ENCODE measurements around the gene PALM2AKAP2.

GRCh38 chr9:109789556-109789955, 9.6 kb downstream of the PALM2AKAP2 start:
- TF ChIP-seq CTCF (IDR thresholded peaks at IDR 0.05; ENCODE audit: low read length) (no peak), EZH2 (IDR thresholded peaks at IDR 0.05; ENCODE audit: borderline replicate concordance, low read length) (no peak)

Measured in OCI-LY1 (cell line).